Measurements from ENCODE around the gene SAMD3. TPM values are rescaled to one million over a fixed set of nuclear protein-coding genes. Genes with fewer than 3 reads are reported as not detected.

The SAMD3 gene
- total and polyA plus RNA-seq, 12 donors = 0.48 to 12.5 (median 4.4) TPM; not detected in 1

DNA sequence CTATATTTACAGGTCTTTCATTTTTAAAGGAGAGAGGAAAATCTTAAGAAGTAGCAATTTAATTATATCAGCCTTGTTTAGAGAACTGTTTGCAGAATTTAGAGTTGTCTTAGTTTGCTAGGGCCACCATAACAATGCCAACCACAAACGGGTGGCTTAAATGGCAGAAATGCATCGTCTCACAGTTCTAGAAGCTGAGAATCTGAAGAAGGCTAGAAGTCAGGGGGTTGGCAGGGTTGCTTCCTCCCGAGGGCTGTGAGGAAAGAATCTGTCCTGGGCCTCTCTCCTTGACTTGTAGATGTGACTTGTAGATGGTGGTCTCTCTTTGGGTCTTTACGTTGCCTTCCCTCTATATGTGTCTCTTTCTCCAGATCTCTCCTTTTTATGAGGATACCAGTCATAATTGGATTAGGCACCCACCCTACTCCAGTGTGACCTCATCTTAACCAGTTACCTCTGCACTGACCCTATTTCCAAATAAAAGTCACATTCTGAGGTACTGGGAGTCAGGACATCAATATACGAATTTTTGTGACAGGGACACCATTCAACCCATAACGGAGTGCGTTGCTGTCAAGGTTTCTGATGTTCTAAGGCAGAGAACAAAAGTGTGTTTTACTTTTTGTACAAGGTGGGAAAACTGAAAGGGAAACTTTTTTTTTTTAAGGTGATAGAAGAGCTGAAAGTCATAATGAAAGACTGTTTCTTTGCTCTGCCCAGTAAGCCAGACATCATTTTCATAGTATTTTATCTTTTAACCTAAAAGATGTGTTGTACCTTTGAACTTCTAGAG is 84.4 kb downstream of the SAMD3 start:
- WGBS, 4 donors = 78 to 89% (median 85%) methylated on average over 7 of the region's 7 CpGs

DNA sequence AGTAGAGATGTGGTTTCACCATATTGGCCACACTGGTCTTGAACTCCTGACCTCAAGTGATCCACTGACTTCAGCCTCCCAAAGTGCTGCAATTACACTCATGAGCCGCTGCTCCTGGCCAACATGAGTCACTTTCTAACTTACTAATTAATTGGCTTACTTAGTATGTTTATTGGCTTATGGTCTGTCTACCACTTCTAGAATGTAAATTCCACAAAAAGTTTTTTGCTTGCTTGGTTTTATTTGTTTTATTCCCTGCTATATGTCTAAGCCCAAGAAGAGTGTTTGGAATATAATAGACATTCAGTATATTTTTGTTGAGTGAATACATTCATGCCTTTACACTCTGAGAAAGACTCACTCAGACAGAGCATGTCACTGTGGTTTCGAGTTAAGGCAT is 86.0 kb downstream of the SAMD3 start:
- H3K4me3 ChIP-seq = no peak overlapping the region
- H3K9me3 ChIP-seq (replicated peaks in 1 of 3) = no peaks in the 10 kb centered on the region
- WGBS, 4 donors = 91 to 99% (median 94%) methylated on average over 2 of the region's 2 CpGs
- H3K27me3 ChIP-seq = no peaks in the 10 kb centered on the region
- H3K27ac ChIP-seq = no peak overlapping the region
- H3K36me3 ChIP-seq (replicated peaks in 1 of 2) = no peaks in the 10 kb centered on the region
- TF ChIP-seq POLR2A (IDR thresholded peaks at IDR 0.05) = no peak
- TF ChIP-seq, protein P1, sequence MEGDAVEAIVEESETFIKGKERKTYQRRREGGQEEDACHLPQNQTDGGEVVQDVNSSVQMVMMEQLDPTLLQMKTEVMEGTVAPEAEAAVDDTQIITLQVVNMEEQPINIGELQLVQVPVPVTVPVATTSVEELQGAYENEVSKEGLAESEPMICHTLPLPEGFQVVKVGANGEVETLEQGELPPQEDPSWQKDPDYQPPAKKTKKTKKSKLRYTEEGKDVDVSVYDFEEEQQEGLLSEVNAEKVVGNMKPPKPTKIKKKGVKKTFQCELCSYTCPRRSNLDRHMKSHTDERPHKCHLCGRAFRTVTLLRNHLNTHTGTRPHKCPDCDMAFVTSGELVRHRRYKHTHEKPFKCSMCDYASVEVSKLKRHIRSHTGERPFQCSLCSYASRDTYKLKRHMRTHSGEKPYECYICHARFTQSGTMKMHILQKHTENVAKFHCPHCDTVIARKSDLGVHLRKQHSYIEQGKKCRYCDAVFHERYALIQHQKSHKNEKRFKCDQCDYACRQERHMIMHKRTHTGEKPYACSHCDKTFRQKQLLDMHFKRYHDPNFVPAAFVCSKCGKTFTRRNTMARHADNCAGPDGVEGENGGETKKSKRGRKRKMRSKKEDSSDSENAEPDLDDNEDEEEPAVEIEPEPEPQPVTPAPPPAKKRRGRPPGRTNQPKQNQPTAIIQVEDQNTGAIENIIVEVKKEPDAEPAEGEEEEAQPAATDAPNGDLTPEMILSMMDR (IDR thresholded peaks at IDR 0.05) = no peak
- DNase-seq = no peak
- intact Hi-C loops (cut with DNase I) = no loop called here
- H3K4me1 ChIP-seq (replicated peaks in 1 of 2) = peaks cover 0 to 17% of the 10 kb centered on the region in 2 donors

More for the DNA sequence above, 84.4 kb downstream of the SAMD3 start:
- no peak for DNase-seq
- intact Hi-C loops (cut with DNase I) = no loop called here
- Histone ChIP-seq H3K27me3 (no peaks in the 10 kb centered on the region), H3K9me3 (replicated peaks in 1 of 3) (no peaks in the 10 kb centered on the region), H3K36me3 (replicated peaks in 1 of 2) (no peaks in the 10 kb centered on the region), H3K4me1 (replicated peaks in 1 of 2) (peaks cover 0 to 17% of the 10 kb centered on the region in 2 donors), H3K4me3 (no peak overlapping the region), H3K27ac (no peak overlapping the region)
- TF ChIP-seq POLR2A (IDR thresholded peaks at IDR 0.05) = no peak
- TF ChIP-seq, protein P1 (IDR thresholded peaks at IDR 0.05) = no peak

DNA sequence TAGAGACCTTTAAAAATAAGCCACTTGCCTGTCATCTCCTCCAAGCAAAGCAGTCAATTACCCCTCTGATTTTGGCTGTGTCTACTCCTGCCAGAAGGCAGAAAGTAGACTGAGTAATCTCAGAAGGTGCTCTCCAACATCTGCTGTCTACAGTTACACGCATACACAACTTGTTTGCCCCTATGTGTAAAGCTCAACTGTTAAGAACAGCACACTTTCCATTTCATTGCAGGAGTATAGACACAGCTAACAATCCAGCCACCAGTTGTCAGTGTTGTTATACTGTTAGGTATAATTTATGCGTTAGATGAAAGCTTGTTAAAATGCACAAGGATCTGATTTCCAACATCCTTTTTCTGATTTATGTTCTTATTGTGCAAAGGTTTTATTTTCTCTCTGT is 88.2 kb downstream of the SAMD3 start:
- no peak for TF ChIP-seq POLR2A (IDR thresholded peaks at IDR 0.05)
- TF ChIP-seq, protein P1 (IDR thresholded peaks at IDR 0.05) = no peak
- DNase-seq = no peak
- H3K27me3 ChIP-seq = no peaks in the 10 kb centered on the region
- H3K4me1 ChIP-seq (replicated peaks in 1 of 2) = no peaks in the 10 kb centered on the region
- H3K4me3 ChIP-seq = no peak overlapping the region
- intact Hi-C loops (cut with DNase I) = no loop called here
- no peaks in the 10 kb centered on the region for H3K9me3 ChIP-seq (replicated peaks in 1 of 3)
- no peaks in the 10 kb centered on the region for H3K36me3 ChIP-seq (replicated peaks in 1 of 2)
- 55 to 72% (median 61%) methylated on average over 2 of the region's 2 CpGs for WGBS, 4 donors
- no peak overlapping the region for H3K27ac ChIP-seq

DNA sequence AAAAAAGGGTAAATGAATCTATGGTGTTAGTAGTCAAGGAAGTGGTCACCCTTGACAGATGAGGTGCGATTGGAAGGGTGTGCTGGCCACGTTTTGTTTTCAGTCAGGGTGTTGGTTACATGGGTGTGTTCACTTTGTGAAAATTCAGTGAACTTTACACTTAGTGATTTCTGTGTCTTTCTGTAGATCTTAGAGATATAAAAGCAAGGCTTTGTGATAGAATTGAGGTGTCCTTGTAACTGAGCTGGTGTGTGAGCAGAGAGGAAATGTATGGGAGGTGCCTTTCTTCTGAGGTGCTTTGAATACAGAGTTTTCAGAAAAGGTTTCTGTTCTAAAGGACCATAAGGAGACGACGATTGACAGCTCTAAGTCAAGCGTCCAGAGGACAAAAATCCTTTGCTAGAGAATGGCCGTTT is 90.5 kb downstream of the SAMD3 start:
- 72 to 80% (median 74%) methylated on average over 6 of the region's 6 CpGs for WGBS, 4 donors
- intact Hi-C loops (cut with DNase I) = no loop called here
- Histone ChIP-seq H3K4me1 (replicated peaks in 1 of 2) (no peaks in the 10 kb centered on the region), H3K36me3 (replicated peaks in 1 of 2) (no peaks in the 10 kb centered on the region), H3K9me3 (replicated peaks in 1 of 3) (no peaks in the 10 kb centered on the region), H3K27me3 (no peaks in the 10 kb centered on the region), H3K27ac (no peak overlapping the region), H3K4me3 (no peak overlapping the region)
- TF ChIP-seq, protein P1 (IDR thresholded peaks at IDR 0.05) = no peak
- no peak for TF ChIP-seq POLR2A (IDR thresholded peaks at IDR 0.05)
- no peak for DNase-seq

Data from adrenal gland (tissue), 12 donors.